ENCODE data around the gene CREB5.

Gene CREB5

DNA sequence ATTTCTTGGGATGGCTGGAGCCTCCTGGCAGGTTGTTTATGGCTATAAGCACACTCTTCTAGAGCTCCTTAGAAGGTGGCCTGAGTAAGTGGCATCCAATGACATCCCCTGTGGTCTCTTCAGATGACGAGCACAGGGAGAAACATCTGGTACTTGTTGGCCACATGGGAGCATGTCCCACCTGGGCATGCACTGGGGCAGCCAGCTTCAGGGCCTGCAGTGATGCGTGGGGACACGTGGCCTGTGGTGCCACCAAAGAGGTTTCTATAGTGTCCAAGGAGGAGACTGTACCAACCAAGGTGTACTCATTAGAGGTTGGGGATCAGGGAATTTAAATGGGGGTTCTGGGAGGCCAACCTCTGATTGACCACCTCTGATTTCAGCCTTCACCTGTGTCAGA, 420.4 kb downstream of the CREB5 start:
- no peak overlapping the region for H3K9ac ChIP-seq (ENCODE audit: low read depth, low read length)
- no peaks in the 10 kb centered on the region for H3K4me1 ChIP-seq (ENCODE audit: insufficient read depth, low read length)
- H3K27ac ChIP-seq (ENCODE audit: low read length), result no peak overlapping the region
- ATAC-seq (ENCODE audit: insufficient read depth, low read depth) (no peak), DNase-seq (no peak)
- H3K4me2 ChIP-seq (ENCODE audit: insufficient read depth, low read length), result no peak overlapping the region
- H3K4me3 ChIP-seq (ENCODE audit: low read depth in 1 of 2, low read length in 2 of 2), result no peak overlapping the region
- no peaks in the 10 kb centered on the region for H3K36me3 ChIP-seq (ENCODE audit: insufficient read depth, low read length)
- no peaks in the 10 kb centered on the region for H3K9me3 ChIP-seq (ENCODE audit: insufficient read depth, low read length, severe bottlenecking)
- TF ChIP-seq, protein P1, sequence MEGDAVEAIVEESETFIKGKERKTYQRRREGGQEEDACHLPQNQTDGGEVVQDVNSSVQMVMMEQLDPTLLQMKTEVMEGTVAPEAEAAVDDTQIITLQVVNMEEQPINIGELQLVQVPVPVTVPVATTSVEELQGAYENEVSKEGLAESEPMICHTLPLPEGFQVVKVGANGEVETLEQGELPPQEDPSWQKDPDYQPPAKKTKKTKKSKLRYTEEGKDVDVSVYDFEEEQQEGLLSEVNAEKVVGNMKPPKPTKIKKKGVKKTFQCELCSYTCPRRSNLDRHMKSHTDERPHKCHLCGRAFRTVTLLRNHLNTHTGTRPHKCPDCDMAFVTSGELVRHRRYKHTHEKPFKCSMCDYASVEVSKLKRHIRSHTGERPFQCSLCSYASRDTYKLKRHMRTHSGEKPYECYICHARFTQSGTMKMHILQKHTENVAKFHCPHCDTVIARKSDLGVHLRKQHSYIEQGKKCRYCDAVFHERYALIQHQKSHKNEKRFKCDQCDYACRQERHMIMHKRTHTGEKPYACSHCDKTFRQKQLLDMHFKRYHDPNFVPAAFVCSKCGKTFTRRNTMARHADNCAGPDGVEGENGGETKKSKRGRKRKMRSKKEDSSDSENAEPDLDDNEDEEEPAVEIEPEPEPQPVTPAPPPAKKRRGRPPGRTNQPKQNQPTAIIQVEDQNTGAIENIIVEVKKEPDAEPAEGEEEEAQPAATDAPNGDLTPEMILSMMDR (IDR thresholded peaks at IDR 0.05; ENCODE audit: borderline replicate concordance, extremely low read depth, low read length, poor library complexity, severe bottlenecking), result no peak
- TF ChIP-seq EZH2 (IDR thresholded peaks at IDR 0.05; ENCODE audit: borderline replicate concordance, low read depth, low read length, severe bottlenecking), result no peak
- no peak overlapping the region for H2AFZ ChIP-seq (ENCODE audit: low read depth, low read length)
- peaks cover 3% of the 10 kb centered on the region for H3K27me3 ChIP-seq (ENCODE audit: insufficient read depth, low read length, poor library complexity)
- no peaks in the 10 kb centered on the region for H4K20me1 ChIP-seq (ENCODE audit: insufficient read depth, low read length)
- no peaks in the 10 kb centered on the region for H3K79me2 ChIP-seq (ENCODE audit: insufficient read depth, low read length)

DNA sequence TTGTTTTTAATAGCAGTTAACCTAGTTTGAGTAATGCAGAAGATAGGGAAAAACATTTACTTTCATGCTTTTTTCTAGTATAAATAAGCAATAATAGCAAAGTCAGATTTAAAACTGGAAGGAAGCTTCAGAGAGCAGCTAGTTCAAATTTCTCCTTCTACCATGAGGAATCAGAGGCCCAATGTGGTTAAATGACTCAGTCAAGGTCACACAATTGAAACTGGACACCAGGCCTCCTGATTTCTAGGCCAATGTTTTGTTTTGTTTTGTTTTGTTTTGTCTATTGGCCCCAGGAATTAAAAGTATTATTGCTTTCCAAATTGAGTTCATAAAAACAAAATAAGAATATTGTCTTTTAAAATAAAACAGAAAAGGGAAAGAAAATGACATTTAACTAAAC, 423.5 kb downstream of the CREB5 start:
- Histone ChIP-seq H3K4me3 (ENCODE audit: low read depth in 1 of 2, low read length in 2 of 2) (no peak overlapping the region), H3K79me2 (ENCODE audit: insufficient read depth, low read length) (no peaks in the 10 kb centered on the region), H3K4me1 (ENCODE audit: insufficient read depth, low read length) (no peaks in the 10 kb centered on the region), H2AFZ (ENCODE audit: low read depth, low read length) (no peak overlapping the region), H4K20me1 (ENCODE audit: insufficient read depth, low read length) (no peaks in the 10 kb centered on the region), H3K9me3 (ENCODE audit: insufficient read depth, low read length, severe bottlenecking) (no peaks in the 10 kb centered on the region), H3K4me2 (ENCODE audit: insufficient read depth, low read length) (no peak overlapping the region), H3K27me3 (ENCODE audit: insufficient read depth, low read length, poor library complexity) (peaks cover 3% of the 10 kb centered on the region), H3K9ac (ENCODE audit: low read depth, low read length) (no peak overlapping the region), H3K36me3 (ENCODE audit: insufficient read depth, low read length) (no peaks in the 10 kb centered on the region), H3K27ac (ENCODE audit: low read length) (no peak overlapping the region)
- DNase-seq (no peak), ATAC-seq (ENCODE audit: insufficient read depth, low read depth) (no peak)
- no peak for TF ChIP-seq EZH2 (IDR thresholded peaks at IDR 0.05; ENCODE audit: borderline replicate concordance, low read depth, low read length, severe bottlenecking)
- TF ChIP-seq, protein P1 (IDR thresholded peaks at IDR 0.05; ENCODE audit: borderline replicate concordance, extremely low read depth, low read length, poor library complexity, severe bottlenecking), result no peak

DNA sequence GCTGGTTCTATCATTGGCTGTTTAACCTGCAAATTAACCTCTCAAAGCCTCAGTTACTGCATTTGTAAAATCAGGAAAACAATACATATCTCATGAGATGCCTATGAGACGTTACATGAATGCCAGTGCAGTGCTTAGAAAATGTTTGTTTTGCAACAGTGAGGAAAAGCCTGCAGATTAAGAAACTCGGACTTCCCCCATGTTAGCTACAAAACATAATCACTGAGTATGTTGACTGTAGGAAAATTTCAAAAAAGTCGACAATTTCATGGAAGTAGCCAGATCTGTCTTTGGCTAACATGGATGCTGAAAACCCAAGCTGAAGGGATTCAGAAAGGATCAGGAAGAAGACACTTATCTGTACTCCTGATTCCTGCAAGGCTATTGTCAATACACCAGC, 424.4 kb downstream of the CREB5 start:
- TF ChIP-seq, protein P1 (IDR thresholded peaks at IDR 0.05; ENCODE audit: borderline replicate concordance, extremely low read depth, low read length, poor library complexity, severe bottlenecking), result no peak
- no peak for TF ChIP-seq EZH2 (IDR thresholded peaks at IDR 0.05; ENCODE audit: borderline replicate concordance, low read depth, low read length, severe bottlenecking)

DNA sequence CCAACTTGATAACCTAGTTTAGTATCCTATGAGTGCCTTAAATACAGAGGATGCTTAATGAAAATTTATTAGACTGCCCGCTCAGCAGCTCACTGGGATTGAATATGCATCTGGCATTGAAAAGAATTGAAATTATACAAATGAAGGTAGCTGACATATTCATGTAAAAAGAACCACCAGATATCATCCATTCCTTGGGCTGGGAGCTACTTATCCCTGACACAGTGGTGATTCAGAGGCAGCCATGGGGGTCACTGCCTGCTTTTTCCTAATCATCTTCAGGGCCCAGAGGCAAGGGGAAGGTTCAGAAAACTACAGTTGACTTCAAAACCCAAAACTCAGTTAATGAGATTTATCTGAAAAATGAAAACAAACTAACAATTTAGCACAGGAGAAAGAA, 424.9 kb downstream of the CREB5 start:
- TF ChIP-seq, protein P1 (IDR thresholded peaks at IDR 0.05; ENCODE audit: borderline replicate concordance, extremely low read depth, low read length, poor library complexity, severe bottlenecking), result no peak
- TF ChIP-seq EZH2 (IDR thresholded peaks at IDR 0.05; ENCODE audit: borderline replicate concordance, low read depth, low read length, severe bottlenecking), result no peak
- DNase-seq, result no peak
- H3K27me3 ChIP-seq (ENCODE audit: insufficient read depth, low read length, poor library complexity), result peaks cover 4% of the 10 kb centered on the region

More for the DNA sequence above, 424.4 kb downstream of the CREB5 start:
- Histone ChIP-seq H2AFZ (ENCODE audit: low read depth, low read length) (no peak overlapping the region), H3K27ac (ENCODE audit: low read length) (no peak overlapping the region), H3K4me2 (ENCODE audit: insufficient read depth, low read length) (no peak overlapping the region), H3K4me1 (ENCODE audit: insufficient read depth, low read length) (no peaks in the 10 kb centered on the region), H3K79me2 (ENCODE audit: insufficient read depth, low read length) (no peaks in the 10 kb centered on the region), H3K9me3 (ENCODE audit: insufficient read depth, low read length, severe bottlenecking) (no peaks in the 10 kb centered on the region), H3K4me3 (ENCODE audit: low read depth in 1 of 2, low read length in 2 of 2) (no peak overlapping the region), H3K36me3 (ENCODE audit: insufficient read depth, low read length) (no peaks in the 10 kb centered on the region), H3K9ac (ENCODE audit: low read depth, low read length) (no peak overlapping the region), H4K20me1 (ENCODE audit: insufficient read depth, low read length) (no peaks in the 10 kb centered on the region), H3K27me3 (ENCODE audit: insufficient read depth, low read length, poor library complexity) (peaks cover 3% of the 10 kb centered on the region)
- no peak for ATAC-seq (ENCODE audit: insufficient read depth, low read depth)
- DNase-seq, result no peak

More for the DNA sequence above, 424.9 kb downstream of the CREB5 start:
- H3K27ac ChIP-seq (ENCODE audit: low read length), result no peak overlapping the region
- H3K9me3 ChIP-seq (ENCODE audit: insufficient read depth, low read length, severe bottlenecking), result no peaks in the 10 kb centered on the region
- H2AFZ ChIP-seq (ENCODE audit: low read depth, low read length), result no peak overlapping the region
- no peaks in the 10 kb centered on the region for H3K79me2 ChIP-seq (ENCODE audit: insufficient read depth, low read length)
- no peak for ATAC-seq (ENCODE audit: insufficient read depth, low read depth)
- H3K4me1 ChIP-seq (ENCODE audit: insufficient read depth, low read length), result no peaks in the 10 kb centered on the region
- H3K9ac ChIP-seq (ENCODE audit: low read depth, low read length), result no peak overlapping the region
- no peak overlapping the region for H3K4me3 ChIP-seq (ENCODE audit: low read depth in 1 of 2, low read length in 2 of 2)
- no peaks in the 10 kb centered on the region for H4K20me1 ChIP-seq (ENCODE audit: insufficient read depth, low read length)
- H3K4me2 ChIP-seq (ENCODE audit: insufficient read depth, low read length), result no peak overlapping the region
- no peaks in the 10 kb centered on the region for H3K36me3 ChIP-seq (ENCODE audit: insufficient read depth, low read length)

Data from DND-41 (cell line).